Femur (tissue), 1 donor: Measurements from ENCODE around the gene MRM2.
A peak's percentile ranks its signal among the peaks of the same experiment; 100 is the strongest.

Experiments
- DNase-seq: peaks from one replicate; pipeline ENCODE4 v3.0.0-alpha.2; 2017

Gene MRM2

DNA sequence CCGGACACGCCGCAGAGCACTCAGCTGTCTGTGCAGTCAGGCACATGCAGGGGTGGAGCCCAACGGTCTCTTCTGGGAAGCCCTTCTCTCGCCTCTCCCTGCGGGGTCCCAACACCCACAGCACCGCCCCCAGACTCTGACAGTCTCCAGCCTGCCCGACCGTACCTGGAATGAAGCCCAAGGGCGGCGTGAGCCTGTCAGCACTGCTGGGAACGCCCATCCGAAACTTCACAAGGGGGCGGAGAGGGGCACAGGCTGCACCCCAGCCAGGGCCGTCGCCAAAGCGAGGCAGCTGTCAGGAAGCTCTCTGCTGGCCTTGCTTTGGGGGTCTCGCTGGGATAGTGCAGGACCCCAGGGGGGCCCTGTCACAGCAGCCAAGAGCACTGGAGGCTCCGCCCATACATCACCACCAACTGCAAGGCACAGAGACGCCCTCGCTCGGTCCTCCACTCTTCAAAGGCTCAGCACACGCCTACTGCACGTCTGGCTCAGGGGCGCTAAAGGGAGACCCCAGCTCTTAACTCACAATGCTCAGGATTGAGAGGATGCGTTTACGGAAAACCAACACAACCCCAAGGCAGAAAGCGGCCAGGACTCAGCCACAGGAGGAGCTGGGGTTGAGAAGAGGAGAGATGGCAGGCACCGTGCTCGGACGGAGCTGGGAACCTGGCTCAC, 40.2 kb downstream of the MRM2 start:
- DNase-seq = no peak

DNA sequence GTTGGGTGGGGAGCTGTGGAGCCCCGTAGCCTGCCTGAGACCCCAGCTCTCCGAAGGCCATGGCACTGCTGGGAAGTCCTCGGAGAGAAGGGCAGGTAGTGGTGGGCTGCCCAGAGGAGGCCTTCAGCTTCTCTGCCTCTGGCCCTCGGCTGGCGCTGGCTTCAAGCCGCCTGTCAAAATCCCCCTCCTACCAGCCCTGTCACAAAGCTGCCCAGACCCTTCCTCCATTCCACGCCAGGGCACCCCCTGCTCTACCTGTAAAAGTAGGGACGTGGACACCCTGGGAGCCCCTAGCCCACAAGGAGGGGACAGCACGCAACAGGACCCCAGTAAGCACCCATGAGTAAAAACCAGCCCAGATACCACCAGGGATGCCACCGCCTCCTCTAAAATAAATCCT, 40.9 kb downstream of the MRM2 start:
- DNase-seq = no peak

DNA sequence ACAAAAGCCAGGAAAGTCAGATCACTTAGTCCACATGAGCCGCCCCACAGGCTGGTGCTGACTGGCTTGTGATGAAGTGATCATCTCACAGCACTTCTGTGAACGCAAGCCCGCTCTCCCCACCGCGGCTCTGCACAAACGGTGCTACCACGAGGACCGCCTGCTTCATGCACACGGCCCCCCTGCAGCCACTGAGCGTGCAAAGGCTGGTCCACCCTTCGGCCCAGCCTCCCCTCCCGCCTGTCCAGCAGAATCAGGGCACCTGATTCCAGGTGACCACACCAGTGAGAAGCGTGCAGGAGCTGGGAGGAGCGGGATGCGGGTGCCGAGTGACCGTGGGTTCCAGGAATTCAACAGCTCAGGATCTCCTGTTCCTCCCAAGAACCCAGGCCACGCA, 41.4 kb downstream of the MRM2 start:
- no peak for DNase-seq

DNA sequence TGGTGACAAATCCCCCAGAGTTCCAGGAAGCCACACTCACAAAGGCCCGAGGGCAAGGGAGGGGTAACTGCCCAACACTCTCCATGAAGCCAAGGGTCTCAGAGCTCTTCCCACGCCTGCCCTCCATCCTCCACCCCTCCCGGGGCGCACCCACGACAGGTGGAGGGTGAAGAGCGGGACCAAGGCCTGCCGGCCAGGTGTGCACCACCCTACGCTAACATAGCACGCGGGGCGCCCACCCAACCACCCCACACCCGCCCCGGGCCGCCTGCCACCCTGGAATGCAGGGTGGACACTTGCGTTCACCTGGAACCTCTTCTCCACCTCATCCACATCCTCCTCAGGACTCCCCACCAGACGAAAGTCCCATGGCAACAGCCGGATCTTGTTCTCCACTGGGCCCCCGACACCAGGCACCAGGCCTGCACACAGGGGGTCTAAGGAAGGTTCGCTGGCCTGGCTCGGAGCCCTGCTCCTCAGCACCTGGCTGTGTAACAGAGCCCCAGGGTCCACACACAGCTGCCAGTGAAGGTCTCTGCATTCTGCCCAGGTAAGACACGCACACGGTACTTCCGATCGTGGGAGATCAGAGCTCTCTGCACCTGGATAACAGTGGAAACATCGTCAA, 41.9 kb downstream of the MRM2 start:
- no peak for DNase-seq

DNA sequence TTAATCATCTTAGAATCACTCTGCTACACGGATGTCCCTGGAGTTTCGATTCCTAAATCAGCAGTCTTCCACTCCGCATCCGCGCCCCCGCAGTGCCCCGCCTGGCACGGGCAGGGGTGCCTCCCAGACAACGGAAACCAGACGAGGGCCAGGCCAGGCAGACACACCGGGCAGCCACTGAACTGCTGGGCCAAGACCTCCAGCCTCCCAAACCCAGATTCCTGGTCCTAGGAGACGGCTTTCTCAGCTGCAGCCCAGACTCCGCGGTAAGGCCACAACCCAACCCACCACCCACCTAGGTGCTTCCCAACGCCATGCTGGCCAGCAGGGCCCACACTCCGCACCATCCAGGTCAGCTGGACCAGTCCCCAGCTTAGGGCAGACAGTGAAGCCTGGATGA, 42.5 kb downstream of the MRM2 start:
- no peak for DNase-seq

DNA sequence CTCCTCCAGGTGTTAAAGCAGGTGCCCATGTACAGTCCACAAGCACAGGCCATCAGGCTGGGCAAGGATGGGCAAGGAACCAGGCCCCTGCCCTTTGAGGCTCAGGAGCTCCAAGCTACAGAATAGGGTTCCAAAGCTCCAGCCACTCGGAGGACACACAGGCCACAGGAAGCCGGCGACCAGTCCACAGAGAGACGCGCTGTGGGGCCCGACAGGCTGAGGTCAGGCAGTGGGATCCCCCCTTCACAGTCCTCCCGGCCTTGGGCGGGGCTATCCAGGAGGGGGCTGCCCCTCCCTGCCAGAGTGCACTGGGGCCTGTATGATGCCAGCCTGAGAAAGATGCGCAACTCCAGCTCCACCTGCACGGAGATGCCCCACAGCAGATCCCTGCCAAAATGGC, 43.2 kb downstream of the MRM2 start:
- no peak for DNase-seq

DNA sequence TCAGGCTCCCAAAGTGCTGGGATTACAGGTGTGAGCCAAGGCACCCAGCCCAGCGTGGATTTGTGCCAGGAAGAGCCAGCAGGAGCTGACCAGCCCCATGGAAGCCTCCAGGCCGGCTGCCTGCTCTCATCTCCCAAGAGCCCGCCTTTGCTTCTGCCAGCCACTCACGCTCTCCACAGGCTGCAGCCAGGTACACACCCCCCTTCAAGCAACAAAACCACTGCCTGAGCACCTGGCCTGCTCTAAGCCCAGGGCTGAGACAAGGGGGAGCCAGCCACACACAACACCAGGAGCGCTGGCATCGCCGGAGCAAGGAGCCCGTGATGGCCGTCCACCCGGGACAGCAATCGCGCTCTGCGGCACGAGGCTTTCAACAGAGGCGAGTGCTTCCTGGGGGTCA, 43.8 kb downstream of the MRM2 start:
- no peak for DNase-seq

DNA sequence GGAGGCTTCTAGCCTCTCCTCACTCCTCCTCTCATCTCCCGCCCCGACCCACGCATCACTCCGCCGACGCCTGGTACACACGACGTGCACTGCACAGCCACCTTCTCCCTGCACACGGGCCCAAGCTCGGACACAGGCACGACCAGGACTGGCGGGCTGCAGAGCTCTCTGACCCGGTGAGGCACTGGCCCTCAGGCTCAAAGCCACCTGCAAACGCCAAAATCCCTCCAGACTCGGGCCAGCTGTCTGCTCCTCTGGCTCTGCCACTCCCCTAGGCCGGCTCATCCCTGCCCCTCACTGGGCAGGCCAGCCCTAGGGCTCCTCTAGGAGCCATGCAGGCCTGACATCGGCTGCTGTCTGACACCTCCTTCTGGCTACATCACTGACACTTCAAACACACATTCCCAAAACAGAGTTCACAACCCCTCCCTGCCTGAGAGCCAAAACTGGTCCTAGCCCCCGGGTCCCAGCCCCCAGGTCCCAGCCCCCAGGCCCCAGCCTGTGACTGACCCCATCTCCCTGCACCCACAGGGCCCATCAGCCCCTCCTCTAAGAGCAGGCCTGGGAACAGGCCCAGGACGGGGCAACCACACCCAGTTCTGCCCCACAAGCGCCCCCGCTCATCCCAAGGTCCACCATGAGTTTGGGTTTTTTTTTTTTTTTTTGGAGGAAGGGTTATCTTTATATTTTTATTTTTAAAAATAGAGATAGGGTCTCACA, 44.4 kb downstream of the MRM2 start:
- no peak for DNase-seq

DNA sequence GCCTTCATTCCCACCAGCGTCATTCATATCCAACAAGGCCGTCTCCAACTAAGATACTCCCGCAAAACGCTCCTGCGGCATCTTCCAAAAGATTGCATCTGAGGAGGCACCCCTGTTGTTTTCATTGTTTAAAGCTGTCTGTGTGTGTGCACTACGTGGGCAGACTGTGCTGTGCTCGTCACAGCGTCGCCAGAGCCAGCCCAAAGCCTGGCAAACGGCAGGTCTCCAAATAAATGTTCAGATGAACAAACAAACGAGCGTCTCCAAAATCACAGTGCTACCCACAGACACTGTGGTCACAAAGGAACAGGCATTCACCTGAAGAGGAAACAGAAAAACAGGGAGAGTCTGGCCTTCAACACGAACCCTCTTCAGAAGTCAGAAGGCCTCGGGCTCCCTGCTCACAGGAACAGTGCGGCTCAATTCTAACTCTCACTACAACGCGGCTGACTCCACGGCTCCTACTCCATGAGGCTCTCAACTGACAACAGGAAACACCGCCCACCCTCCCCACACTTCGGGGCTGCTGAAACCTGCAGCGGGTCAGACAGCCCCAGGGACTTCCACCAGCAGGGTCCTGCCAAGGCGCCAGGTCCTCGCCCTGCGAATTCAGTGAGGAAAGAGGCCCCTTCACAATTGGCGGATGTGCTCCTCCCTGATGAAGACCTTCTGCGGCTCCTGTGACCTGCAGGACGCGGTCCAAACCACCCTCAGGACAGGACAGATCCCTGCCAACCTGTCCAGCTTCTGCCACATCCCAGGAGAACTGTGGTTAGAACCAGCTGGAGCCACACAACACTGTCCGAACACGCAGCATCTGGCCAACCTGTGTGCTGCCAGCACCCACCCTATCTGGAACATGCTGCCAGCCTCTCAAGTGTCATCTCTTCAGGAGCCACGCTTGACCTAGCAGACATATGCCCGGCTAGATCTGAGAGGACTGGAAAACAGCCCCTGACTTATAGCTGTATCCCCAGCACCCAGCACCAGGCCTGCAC, 45.3 kb downstream of the MRM2 start:
- no peak for DNase-seq

DNA sequence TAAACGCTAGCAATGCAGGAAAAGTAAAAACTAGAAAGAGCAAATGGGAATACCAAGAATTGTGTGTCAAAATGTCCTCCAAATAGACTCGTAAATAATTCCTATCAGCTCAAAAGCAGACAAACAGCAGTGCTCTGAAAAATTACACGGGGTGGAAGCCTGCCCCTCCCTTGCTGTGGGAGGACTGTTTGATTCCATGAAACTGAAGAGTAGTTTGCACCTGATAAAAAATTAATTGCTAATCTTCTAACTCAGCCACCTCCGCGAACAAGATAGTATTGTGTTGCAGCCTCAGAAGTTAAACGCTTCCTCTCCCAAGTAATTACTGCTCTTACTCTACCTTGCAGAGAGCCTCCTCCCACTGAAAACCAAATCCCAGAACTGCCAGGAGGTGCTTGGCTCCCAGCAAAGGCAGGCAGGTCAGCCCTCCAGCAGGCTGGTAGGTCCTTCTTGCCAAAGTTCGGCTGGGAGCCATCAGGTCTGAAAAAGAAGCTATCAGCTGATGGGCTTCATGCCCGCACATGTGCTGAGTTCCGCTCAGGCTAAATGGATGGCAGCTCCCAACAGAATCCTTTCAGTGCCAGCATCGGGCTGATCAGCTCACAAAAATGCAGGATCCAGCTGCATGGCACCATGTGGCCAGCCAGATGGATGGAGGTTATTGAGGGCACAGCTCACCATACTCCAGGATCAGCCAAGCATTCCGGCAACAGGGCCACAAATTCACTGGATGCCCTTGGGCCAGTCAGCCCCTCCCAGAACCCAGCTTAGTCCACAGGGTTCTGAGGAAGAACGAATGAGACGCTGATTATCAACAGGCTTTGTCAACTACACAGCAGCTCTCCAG, 46.4 kb downstream of the MRM2 start:
- peak; percentile 74 for DNase-seq

DNA sequence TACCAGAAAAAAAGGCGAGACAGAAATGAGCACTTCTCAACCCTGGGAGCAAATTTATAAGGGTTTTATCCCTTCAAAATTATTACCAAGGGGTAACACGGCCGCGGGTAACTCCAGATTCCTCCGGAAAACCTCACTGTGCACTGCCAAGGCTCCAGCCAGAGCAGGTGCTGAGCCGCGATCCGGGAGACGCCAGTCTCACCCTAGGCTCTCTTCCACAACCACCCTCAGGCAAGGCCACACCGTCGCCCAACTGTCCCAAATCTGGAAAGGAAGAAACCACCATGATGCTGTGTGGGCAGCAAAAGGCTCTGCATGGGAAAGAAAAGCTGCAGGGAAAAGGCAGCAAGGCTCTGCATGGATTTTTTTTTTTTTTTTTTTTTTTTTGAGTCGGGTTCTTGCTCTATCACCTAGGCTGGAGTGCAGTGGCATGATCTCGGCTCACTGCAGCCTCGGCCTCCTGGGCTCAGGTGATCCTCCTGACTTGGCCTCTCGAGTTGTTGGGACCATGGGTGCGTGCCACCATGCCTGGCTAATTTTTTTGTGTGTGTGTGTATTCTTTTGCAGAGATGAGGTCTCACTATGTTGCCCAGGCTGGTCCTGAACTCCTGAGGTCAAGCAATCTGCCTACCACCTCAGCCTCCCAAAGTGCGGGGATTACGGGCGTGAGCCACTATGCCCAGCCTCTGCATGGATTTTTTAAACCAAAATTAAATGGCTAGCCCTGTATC, 48.3 kb downstream of the MRM2 start:
- DNase-seq = no peak

DNA sequence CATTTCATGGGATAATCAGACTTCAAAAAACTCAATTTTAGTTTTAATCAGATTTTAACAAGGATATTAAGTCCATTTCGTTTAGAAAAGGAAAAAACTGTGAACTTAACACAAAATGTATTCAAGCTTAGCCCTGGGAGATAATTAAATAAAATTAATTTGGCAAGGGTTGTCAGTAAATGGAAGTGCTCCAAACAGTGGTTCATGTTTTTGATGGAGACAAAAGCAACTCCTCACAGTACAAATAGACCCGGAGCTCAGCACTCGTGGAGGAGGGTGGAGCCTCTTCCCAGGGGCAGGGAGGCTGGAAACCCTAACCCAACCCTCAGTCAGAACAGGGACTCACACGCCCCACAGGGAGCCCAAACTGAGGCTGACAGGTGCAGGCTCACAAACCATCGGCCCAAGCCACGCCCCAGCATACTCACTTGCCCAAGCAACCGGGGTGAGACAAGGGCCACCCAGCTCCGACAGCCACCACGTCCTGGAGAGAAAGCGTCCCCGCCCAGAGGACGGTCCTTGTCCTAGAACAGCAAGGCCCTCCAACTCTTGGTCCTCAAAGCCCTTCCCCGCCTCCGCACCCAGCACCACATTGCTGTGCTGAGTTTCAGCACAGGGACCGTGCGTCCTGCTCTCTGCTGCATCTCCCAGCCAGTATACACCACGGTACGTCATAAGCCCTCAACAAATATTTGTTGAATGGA, 49.0 kb downstream of the MRM2 start:
- peak; percentile 55 for DNase-seq

DNA sequence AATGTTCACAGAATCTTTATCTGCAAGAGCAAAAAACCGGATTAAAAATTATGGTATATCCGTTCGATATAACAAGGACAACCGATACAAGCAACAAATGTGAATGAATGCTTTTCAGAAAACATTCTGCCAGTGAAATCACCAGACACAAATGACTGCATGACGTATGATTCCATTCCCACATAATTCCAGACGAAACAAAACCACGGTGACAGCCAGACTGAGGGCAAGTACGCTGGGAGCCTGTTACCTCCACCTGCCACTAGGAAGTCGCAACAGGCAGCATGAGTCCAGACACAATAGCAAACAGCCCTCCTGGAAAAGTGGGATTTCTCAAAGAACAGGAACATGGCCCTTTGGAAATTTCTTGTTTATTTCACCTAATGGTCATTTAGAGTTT, 51.0 kb downstream of the MRM2 start:
- no peak for DNase-seq

DNA sequence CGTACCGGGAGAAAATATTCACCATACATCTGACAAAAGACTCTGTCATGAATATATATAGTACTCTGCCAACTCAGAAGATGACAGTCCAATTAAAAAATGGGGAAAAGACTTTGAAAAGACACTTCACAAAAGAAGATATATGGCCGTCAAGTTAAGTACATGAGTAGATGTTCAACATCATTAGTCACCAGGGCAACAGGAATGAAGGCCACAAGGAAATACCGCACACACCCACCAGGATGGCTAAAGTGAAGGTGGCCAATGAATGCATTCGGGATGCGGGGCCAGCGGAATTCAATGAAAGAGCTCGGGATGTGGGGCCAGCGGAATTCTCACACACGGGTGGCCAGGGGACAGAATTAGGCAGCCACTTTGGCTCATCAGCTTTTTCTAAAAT, 51.5 kb downstream of the MRM2 start:
- DNase-seq = no peak

DNA sequence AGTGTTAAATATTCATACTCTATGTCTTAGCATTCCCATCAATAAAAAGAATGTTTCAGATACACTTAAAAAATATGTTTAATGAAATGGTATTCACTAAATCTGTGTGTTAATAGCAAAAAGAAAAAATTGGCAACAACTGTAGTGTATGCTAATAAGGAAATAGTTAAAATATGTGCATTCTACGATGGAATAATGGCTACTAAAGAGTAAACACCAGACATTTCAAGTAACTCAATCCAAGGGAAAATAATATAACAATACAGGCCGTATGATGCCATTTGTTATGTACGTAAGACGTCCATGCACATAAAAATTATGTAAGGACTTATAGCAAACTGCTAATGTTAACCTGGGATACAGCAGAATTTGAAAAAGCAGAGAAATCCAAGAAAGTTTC, 55.8 kb downstream of the MRM2 start:
- DNase-seq = no peak

DNA sequence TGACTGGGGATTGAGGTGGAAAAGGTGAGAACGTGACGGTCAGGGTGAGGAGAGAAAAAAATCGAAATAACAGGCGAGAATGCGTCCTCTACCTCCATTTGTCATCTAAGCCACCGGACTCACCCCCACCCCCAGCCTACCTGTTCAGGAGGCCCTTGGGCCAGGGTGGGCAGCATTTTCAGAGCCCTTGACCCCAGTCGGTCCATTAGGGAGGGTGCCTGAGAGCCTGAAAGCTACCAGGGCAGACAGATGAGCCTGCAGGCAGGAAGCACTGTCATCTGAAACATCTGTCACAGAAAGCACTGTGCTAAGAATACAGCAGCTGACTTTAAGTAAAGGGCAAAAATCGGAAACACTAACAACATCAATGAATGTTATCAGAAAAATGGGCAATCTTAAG, 56.3 kb downstream of the MRM2 start:
- no peak for DNase-seq
